ENCODE measurements around the gene TRAPPC5. TPM values are rescaled to one million over a fixed set of nuclear protein-coding genes. Genes with fewer than 3 reads are reported as not detected.

The TRAPPC5 gene
- polyA plus RNA-seq, 1 of the 3 experiments (the other 2 are of a cell fraction), result 49.4 TPM

GRCh38 chr19:7731615-7732014 lies 51.0 kb downstream of the TRAPPC5 start:
- Histone ChIP-seq H3K4me1 (ENCODE audit: control insufficient read depth in 1 of 2, insufficient read depth in 2 of 2, low read depth in 1 of 2, low read length in 1 of 2) (no peaks in the 10 kb centered on the region), H3K9ac (no peak overlapping the region), H3K4me3 (ENCODE audit: low read depth in 2 of 2, low read length in 1 of 2) (no peak overlapping the region), H3K9me3 (no peaks in the 10 kb centered on the region), H3K4me2 (no peak overlapping the region), H3K79me2 (ENCODE audit: insufficient read depth) (no peaks in the 10 kb centered on the region), H3K27me3 (ENCODE audit: insufficient read depth) (peaks cover 61% of the 10 kb centered on the region), H2AFZ (ENCODE audit: low read depth) (no peak overlapping the region), H3K9me2 (no peaks in the 10 kb centered on the region), H4K20me1 (ENCODE audit: insufficient read depth) (no peaks in the 10 kb centered on the region), H3K27ac (ENCODE audit: low read depth in 2 of 2, low read length in 1 of 2) (no peak overlapping the region), H3K36me3 (replicated peaks in 1 of 2; ENCODE audit: control insufficient read depth in 1 of 2, insufficient read depth in 2 of 2, low read length in 1 of 2) (no peaks in the 10 kb centered on the region), H3F3A (replicated peaks; ENCODE audit: insufficient read depth) (no peaks in the 10 kb centered on the region)
- no peak for DNase-seq
- ChIA-PET POLR2A (interaction anchor here (0.6 kb wide), 1 partner anchor 63 kb away, joined by 3 read pairs; no protein-coding TSS in a partner anchor), CTCF (no interaction called here)
- no peak for TF ChIP-seq YY1 (IDR thresholded peaks at IDR 0.05; ENCODE audit: low read depth)
- TF ChIP-seq FOXJ3 (CRISPR knock-in tag; IDR thresholded peaks at IDR 0.05), result no peak
- no peak for TF ChIP-seq CTCF (IDR thresholded peaks at IDR 0.05)
- TF ChIP-seq, protein P1, sequence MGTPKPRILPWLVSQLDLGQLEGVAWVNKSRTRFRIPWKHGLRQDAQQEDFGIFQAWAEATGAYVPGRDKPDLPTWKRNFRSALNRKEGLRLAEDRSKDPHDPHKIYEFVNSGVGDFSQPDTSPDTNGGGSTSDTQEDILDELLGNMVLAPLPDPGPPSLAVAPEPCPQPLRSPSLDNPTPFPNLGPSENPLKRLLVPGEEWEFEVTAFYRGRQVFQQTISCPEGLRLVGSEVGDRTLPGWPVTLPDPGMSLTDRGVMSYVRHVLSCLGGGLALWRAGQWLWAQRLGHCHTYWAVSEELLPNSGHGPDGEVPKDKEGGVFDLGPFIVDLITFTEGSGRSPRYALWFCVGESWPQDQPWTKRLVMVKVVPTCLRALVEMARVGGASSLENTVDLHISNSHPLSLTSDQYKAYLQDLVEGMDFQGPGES (IDR thresholded peaks at IDR 0.05; ENCODE audit: low read depth, low read length), result no peak
- no peak for TF ChIP-seq MXI1 (IDR thresholded peaks at IDR 0.05; ENCODE audit: low read depth, low read length)
- TF ChIP-seq EZH2phosphoT487 (IDR thresholded peaks at IDR 0.05; ENCODE audit: borderline replicate concordance, low read depth), result no peak
- 19% methylated on average over 3 of the region's 5 CpGs for WGBS (ENCODE audit: low lambda C conversion rate)

- Histone ChIP-seq H3K27me3 (ENCODE audit: insufficient read depth) (peaks cover 59% of the 10 kb centered on the region), H3F3A (replicated peaks; ENCODE audit: insufficient read depth) (no peaks in the 10 kb centered on the region), H3K4me2 (no peak within 1 kb of the TSS), H3K79me2 (ENCODE audit: insufficient read depth) (no peaks in the 10 kb centered on the region), H3K36me3 (replicated peaks in 1 of 2; ENCODE audit: control insufficient read depth in 1 of 2, insufficient read depth in 2 of 2, low read length in 1 of 2) (no peaks in the 10 kb centered on the region), H3K9ac (no peak within 1 kb of the TSS), H3K9me2 (no peaks in the 10 kb centered on the region), H3K4me3 (ENCODE audit: low read depth in 2 of 2, low read length in 1 of 2) (no peak within 1 kb of the TSS), H3K27ac (ENCODE audit: low read depth in 2 of 2, low read length in 1 of 2) (no peak within 1 kb of the TSS), H3K9me3 (no peaks in the 10 kb centered on the region), H2AFZ (ENCODE audit: low read depth) (no peak within 1 kb of the TSS), H3K4me1 (ENCODE audit: control insufficient read depth in 1 of 2, insufficient read depth in 2 of 2, low read depth in 1 of 2, low read length in 1 of 2) (no peaks in the 10 kb centered on the region), H4K20me1 (ENCODE audit: insufficient read depth) (no peaks in the 10 kb centered on the region)
- no peak for DNase-seq
- CTCF ChIA-PET, result no interaction called here
- 8% methylated on average over 9 of the region's 9 CpGs for WGBS (ENCODE audit: low lambda C conversion rate)
- POLR2A ChIA-PET, result no interaction called here
- TF ChIP-seq SIN3A (IDR thresholded peaks at IDR 0.05; ENCODE audit: borderline replicate concordance, low read depth, low read length) (no peak), USF2 (IDR thresholded peaks at IDR 0.05; ENCODE audit: borderline replicate concordance, low read depth, low read length) (no peak), ELF1 (IDR thresholded peaks at IDR 0.05) (no peak), USF1 (IDR thresholded peaks at IDR 0.05; ENCODE audit: borderline replicate concordance, low read depth) (no peak), PBX3 (IDR thresholded peaks at IDR 0.05) (no peak), REST (IDR thresholded peaks at IDR 0.05; ENCODE audit: low read depth, low read length) (no peak), FOXJ3 (CRISPR knock-in tag; IDR thresholded peaks at IDR 0.05) (no peak), JUND (IDR thresholded peaks at IDR 0.05) (no peak), RFX5 (IDR thresholded peaks at IDR 0.05; ENCODE audit: low read length) (no peak), TEAD4 (IDR thresholded peaks at IDR 0.05; ENCODE audit: borderline replicate concordance, insufficient read depth) (no peak), TAF1 (IDR thresholded peaks at IDR 0.05; ENCODE audit: borderline replicate concordance, low read depth, low read length) (no peak), TCF12 (IDR thresholded peaks at IDR 0.05) (no peak), RAD21 (IDR thresholded peaks at IDR 0.05; ENCODE audit: low read length) (no peak)
- TF ChIP-seq, protein P2, sequence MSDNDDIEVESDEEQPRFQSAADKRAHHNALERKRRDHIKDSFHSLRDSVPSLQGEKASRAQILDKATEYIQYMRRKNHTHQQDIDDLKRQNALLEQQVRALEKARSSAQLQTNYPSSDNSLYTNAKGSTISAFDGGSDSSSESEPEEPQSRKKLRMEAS (IDR thresholded peaks at IDR 0.05; ENCODE audit: low read depth), result no peak
These were observed 51.4 kb downstream of the TRAPPC5 start, which contains the start of gene CLEC4G for GRCh38 chr19:7732045-7732444. Gene CLEC4G, minus strand, starts transcription at chr19:7732110. Its CDS starts 8 bp downstream, at chr19:7732102.
